ENCODE measurements around the gene AMIGO1.

Gene AMIGO1

GRCh38 chr1:109481646-109482045 lies 27.9 kb downstream of the AMIGO1 start:
- Histone ChIP-seq H3K9ac (ENCODE audit: low read depth, low read length, poor library complexity, severe bottlenecking) (no peak overlapping the region), H3K9me3 (ENCODE audit: insufficient read depth, low read depth, low read length) (no peaks in the 10 kb centered on the region), H3K9me2 (replicated peaks; ENCODE audit: low read depth, low read length) (no peaks in the 10 kb centered on the region), H3K4me1 (ENCODE audit: insufficient read depth, low read length, poor library complexity, severe bottlenecking) (peaks cover 32% of the 10 kb centered on the region), H3K27me3 (ENCODE audit: insufficient read depth, low read length, poor library complexity, severe bottlenecking) (no peaks in the 10 kb centered on the region), H2AFZ (ENCODE audit: low read length) (no peak overlapping the region), H4K20me1 (ENCODE audit: insufficient read depth, low read length, poor library complexity, severe bottlenecking) (no peaks in the 10 kb centered on the region), H3K79me2 (ENCODE audit: insufficient read depth, low read length) (no peaks in the 10 kb centered on the region; the same call in 1 of the 2 replicates), H3K4me3 (ENCODE audit: low read length, poor library complexity, severe bottlenecking) (no peak overlapping the region), H3K36me3 (ENCODE audit: insufficient read depth, low read length) (no peaks in the 10 kb centered on the region), H3F3A (ENCODE audit: low read depth) (no peaks in the 10 kb centered on the region), H3K4me2 (ENCODE audit: low read depth, low read length, poor library complexity, severe bottlenecking) (no peak overlapping the region)
- TF ChIP-seq EZH2phosphoT487 (IDR thresholded peaks at IDR 0.05; ENCODE audit: borderline replicate concordance) = no peak
- no peak for TF ChIP-seq CTCF (conservative IDR thresholded peaks at IDR 0.05; ENCODE audit: low read length)

GRCh38 chr1:109479901-109480300 lies 29.6 kb downstream of the AMIGO1 start:
- no peak overlapping the region for H2AFZ ChIP-seq (ENCODE audit: low read length)

GRCh38 chr1:109479311-109479710 lies 30.2 kb downstream of the AMIGO1 start:
- Histone ChIP-seq H3K36me3 (ENCODE audit: insufficient read depth, low read length) (no peaks in the 10 kb centered on the region), H3K9me2 (replicated peaks; ENCODE audit: low read depth, low read length) (no peaks in the 10 kb centered on the region), H3K4me1 (ENCODE audit: insufficient read depth, low read length, poor library complexity, severe bottlenecking) (peaks cover 18% of the 10 kb centered on the region), H3K4me2 (ENCODE audit: low read depth, low read length, poor library complexity, severe bottlenecking) (no peak overlapping the region), H3K9ac (ENCODE audit: low read depth, low read length, poor library complexity, severe bottlenecking) (no peak overlapping the region), H3K79me2 (ENCODE audit: insufficient read depth, low read length) (no peaks in the 10 kb centered on the region; the same call in 1 of the 2 replicates), H2AFZ (ENCODE audit: low read length) (no peak overlapping the region), H3F3A (ENCODE audit: low read depth) (no peaks in the 10 kb centered on the region), H3K9me3 (ENCODE audit: insufficient read depth, low read depth, low read length) (no peaks in the 10 kb centered on the region), H3K4me3 (ENCODE audit: low read length, poor library complexity, severe bottlenecking) (no peak overlapping the region), H4K20me1 (ENCODE audit: insufficient read depth, low read length, poor library complexity, severe bottlenecking) (no peaks in the 10 kb centered on the region), H3K27me3 (ENCODE audit: insufficient read depth, low read length, poor library complexity, severe bottlenecking) (no peaks in the 10 kb centered on the region)
- TF ChIP-seq CTCF (conservative IDR thresholded peaks at IDR 0.05; ENCODE audit: low read length) (no peak), EZH2phosphoT487 (IDR thresholded peaks at IDR 0.05; ENCODE audit: borderline replicate concordance) (no peak)

More at GRCh38 chr1:109479901-109480300, 29.6 kb downstream of the AMIGO1 start:
- H3K4me1 ChIP-seq (ENCODE audit: insufficient read depth, low read length, poor library complexity, severe bottlenecking) = peaks cover 22% of the 10 kb centered on the region
- no peaks in the 10 kb centered on the region for H3K36me3 ChIP-seq (ENCODE audit: insufficient read depth, low read length)
- TF ChIP-seq EZH2phosphoT487 (IDR thresholded peaks at IDR 0.05; ENCODE audit: borderline replicate concordance) (no peak), CTCF (conservative IDR thresholded peaks at IDR 0.05; ENCODE audit: low read length) (no peak)
- H3K27me3 ChIP-seq (ENCODE audit: insufficient read depth, low read length, poor library complexity, severe bottlenecking) = no peaks in the 10 kb centered on the region
- no peak overlapping the region for H3K9ac ChIP-seq (ENCODE audit: low read depth, low read length, poor library complexity, severe bottlenecking)
- no peak overlapping the region for H3K4me3 ChIP-seq (ENCODE audit: low read length, poor library complexity, severe bottlenecking)
- H4K20me1 ChIP-seq (ENCODE audit: insufficient read depth, low read length, poor library complexity, severe bottlenecking) = no peaks in the 10 kb centered on the region
- H3K4me2 ChIP-seq (ENCODE audit: low read depth, low read length, poor library complexity, severe bottlenecking) = no peak overlapping the region
- H3K9me2 ChIP-seq (replicated peaks; ENCODE audit: low read depth, low read length) = no peaks in the 10 kb centered on the region
- no peaks in the 10 kb centered on the region; the same call in 1 of the 2 replicates for H3K79me2 ChIP-seq (ENCODE audit: insufficient read depth, low read length)
- no peaks in the 10 kb centered on the region for H3F3A ChIP-seq (ENCODE audit: low read depth)
- no peaks in the 10 kb centered on the region for H3K9me3 ChIP-seq (ENCODE audit: insufficient read depth, low read depth, low read length)

Measured in Loucy (cell line).